Neuronal stem cell (in vitro differentiated cells): ENCODE results near the gene PER2.
"Not testable (repeated sequence)": the region's sequence is repeated elsewhere in the genome, so short reads cannot be mapped to it uniquely, and the experiment has no call there.

Experiments
- DNase-seq: peaks from one replicate; pipeline ENCODE4 v3.0.0-alpha.2; 2013; ENCODE audit warnings: low spot score
- H2AFZ ChIP-seq: one replicate; pipeline ENCODE4 v1.6.1; 2013; ENCODE audit warnings: mild to moderate bottlenecking, low read length, inconsistent platforms
- H2AK5ac ChIP-seq: 2 replicates; pipeline ENCODE4 v1.6.1; 2013; ENCODE audit warnings: low read depth, mild to moderate bottlenecking, inconsistent platforms, low read length, moderate library complexity, mixed read lengths
- H2BK120ac ChIP-seq: 2 replicates; pipeline ENCODE4 v1.6.1; 2013; ENCODE audit warnings: low read depth, mild to moderate bottlenecking, inconsistent platforms, low read length, moderate library complexity, mixed read lengths
- H2BK12ac ChIP-seq: one replicate; pipeline ENCODE4 v1.6.1; 2013; ENCODE audit warnings: low read length, inconsistent platforms
- H2BK15ac ChIP-seq: 2 replicates; pipeline ENCODE4 v1.6.1; 2013; ENCODE audit warnings: mild to moderate bottlenecking, low read length, inconsistent platforms, mixed read lengths
- H2BK5ac ChIP-seq: one replicate; pipeline ENCODE4 v1.6.1; 2013; ENCODE audit warnings: inconsistent platforms, mild to moderate bottlenecking, low read length, moderate library complexity
- H3K14ac ChIP-seq: one replicate; pipeline ENCODE4 v1.6.1; 2013; ENCODE audit warnings: low read length, inconsistent platforms
- H3K18ac ChIP-seq: 2 replicates; pipeline ENCODE4 v1.6.1; 2013; ENCODE audit warnings: low read length, inconsistent platforms
- H3K23ac ChIP-seq: 2 replicates; pipeline ENCODE4 v1.6.1; 2013; ENCODE audit warnings: low read depth, mild to moderate bottlenecking, mixed read lengths, low read length, inconsistent platforms; ENCODE audit not compliant: poor library complexity
- H3K27ac ChIP-seq: replicated peaks from 3 replicates; pipeline ENCODE4 v1.5.1; 2013; ENCODE audit warnings: low read length, inconsistent platforms
- H3K27me3 ChIP-seq, 3 experiments: 2 replicates each; pipeline ENCODE4 v1.6.1; 2013; ENCODE audit warnings: low read length in 3 of 3, mild to moderate bottlenecking in 2 of 3, inconsistent platforms in 1 of 3, low read depth in 1 of 3, mixed read lengths in 1 of 3, moderate library complexity in 1 of 3; ENCODE audit not compliant: control insufficient read depth in 3 of 3, insufficient read depth in 3 of 3
- H3K36me3 ChIP-seq, 2 donors: replicated peaks in 1 of 2; 2 replicates each; pipeline ENCODE4 v1.6.1; 2013; ENCODE audit warnings: low read length in 2 of 2; ENCODE audit not compliant: control insufficient read depth in 2 of 2, insufficient read depth in 2 of 2
- H3K4ac ChIP-seq: 2 replicates; pipeline ENCODE4 v1.6.1; 2013; ENCODE audit warnings: inconsistent platforms, mild to moderate bottlenecking, low read length, moderate library complexity
- H3K4me1 ChIP-seq, 2 donors: 1 replicate in 1 of 2; 2 replicates in 1 of 2; pipeline ENCODE4 v1.6.1; 2013; ENCODE audit warnings: low read length in 2 of 2, low read depth in 1 of 2; ENCODE audit not compliant: control insufficient read depth in 2 of 2, insufficient read depth in 1 of 2
- H3K4me2 ChIP-seq: one replicate; pipeline ENCODE4 v1.6.1; 2013; ENCODE audit warnings: mild to moderate bottlenecking, low read length, inconsistent platforms; ENCODE audit not compliant: insufficient read depth, poor library complexity, severe bottlenecking
- H3K4me3 ChIP-seq, 2 donors: 2 replicates each; pipeline ENCODE4 v1.5.1; 2013; ENCODE audit warnings: low read length in 2 of 2, mild to moderate bottlenecking in 2 of 2, inconsistent platforms in 1 of 2, moderate library complexity in 1 of 2
- H3K79me1 ChIP-seq: one replicate; pipeline ENCODE4 v1.6.1; 2013; ENCODE audit warnings: low read depth, mild to moderate bottlenecking, inconsistent platforms, low read length, moderate library complexity
- H3K9ac ChIP-seq: one replicate; pipeline ENCODE4 v1.6.1; 2013; ENCODE audit warnings: mild to moderate bottlenecking, low read depth, low read length, inconsistent platforms; ENCODE audit not compliant: poor library complexity
- H3K9me3 ChIP-seq, 2 donors: replicated peaks in 1 of 2; 2 replicates each; pipeline versions ENCODE3 to v1.6.1; 2013; ENCODE audit warnings: low read length in 2 of 2, mild to moderate bottlenecking in 2 of 2, inconsistent platforms in 1 of 2, low read depth in 1 of 2, mixed read lengths in 1 of 2, moderate library complexity in 1 of 2; ENCODE audit not compliant: control insufficient read depth in 2 of 2, insufficient read depth in 1 of 2
- H4K8ac ChIP-seq: one replicate; pipeline ENCODE4 v1.6.1; 2013; ENCODE audit warnings: low read depth, mild to moderate bottlenecking, inconsistent platforms, low read length, moderate library complexity
- H4K91ac ChIP-seq: one replicate; pipeline ENCODE4 v1.6.1; 2013; ENCODE audit warnings: low read length, low read depth, mild to moderate bottlenecking, inconsistent platforms; ENCODE audit not compliant: poor library complexity
- WGBS, 2 donors: extraction: QIAGEN DNeasy Blood & Tissue Kit; methylation state at CpG; one replicate each; pipeline ENCODE4 v1.1.7; 2013; ENCODE audit warnings: missing lambda C conversion rate in 2 of 2, mixed read lengths in 1 of 2; ENCODE audit not compliant: insufficient read length in 2 of 2, insufficient replicate concordance in 1 of 2; ENCODE audit errors: extremely low coverage in 2 of 2; 5-methylcytosine and 5-hydroxymethylcytosine counted together

The PER2 gene

DNA sequence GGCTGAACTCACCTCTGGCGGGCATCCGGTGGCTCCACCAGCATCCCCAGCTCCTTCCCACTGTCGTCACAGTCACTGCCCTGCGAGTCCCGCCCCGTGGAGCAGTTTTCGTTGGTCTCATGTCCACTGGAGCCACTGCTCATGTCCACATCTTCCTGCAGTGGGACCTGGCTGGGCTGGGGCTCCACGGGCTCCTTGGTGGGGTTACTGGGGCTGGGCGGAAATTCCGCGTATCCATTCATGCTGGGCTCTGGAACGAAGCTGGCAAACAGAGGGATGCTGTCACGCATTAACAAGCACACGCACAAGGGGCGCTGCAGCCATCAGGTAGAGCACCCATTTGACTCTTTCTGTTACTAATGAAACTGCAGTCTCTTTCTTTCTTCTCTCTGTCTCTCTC lies 10.7 kb downstream of the PER2 start:
- H2BK12ac ChIP-seq = no peak overlapping the region
- H4K8ac ChIP-seq = no peak overlapping the region
- no peak overlapping the region for H3K27ac ChIP-seq
- H2BK5ac ChIP-seq = no peak overlapping the region
- no CpG with 5 or more reads among the region's 15 CpGs for WGBS, 2 donors
- no peak overlapping the region for H2BK15ac ChIP-seq
- H3K18ac ChIP-seq = peak overlapping the region; percentile 54
- H2AFZ ChIP-seq = no peak overlapping the region
- H4K91ac ChIP-seq = no peak overlapping the region
- DNase-seq = no peak
- H3K4me2 ChIP-seq = no peak overlapping the region
- no peaks in the 10 kb centered on the region for H3K9me3 ChIP-seq
- H3K4me3 ChIP-seq = no peak overlapping the region
- H2BK120ac ChIP-seq = no peak overlapping the region
- H3K23ac ChIP-seq = peak overlapping the region; percentile 21
- H2AK5ac ChIP-seq = no peak overlapping the region
- peaks cover 0 to 2% of the 10 kb centered on the region in 2 donors for H3K4me1 ChIP-seq
- no peaks in the 10 kb centered on the region for H3K27me3 ChIP-seq
- H3K9ac ChIP-seq = no peak overlapping the region
- peaks cover 1% of the 10 kb centered on the region for H3K79me1 ChIP-seq
- H3K14ac ChIP-seq = no peak overlapping the region
- H3K4ac ChIP-seq = no peak overlapping the region
- H3K36me3 ChIP-seq = peaks cover 10 to 40% of the 10 kb centered on the region in 2 donors

DNA sequence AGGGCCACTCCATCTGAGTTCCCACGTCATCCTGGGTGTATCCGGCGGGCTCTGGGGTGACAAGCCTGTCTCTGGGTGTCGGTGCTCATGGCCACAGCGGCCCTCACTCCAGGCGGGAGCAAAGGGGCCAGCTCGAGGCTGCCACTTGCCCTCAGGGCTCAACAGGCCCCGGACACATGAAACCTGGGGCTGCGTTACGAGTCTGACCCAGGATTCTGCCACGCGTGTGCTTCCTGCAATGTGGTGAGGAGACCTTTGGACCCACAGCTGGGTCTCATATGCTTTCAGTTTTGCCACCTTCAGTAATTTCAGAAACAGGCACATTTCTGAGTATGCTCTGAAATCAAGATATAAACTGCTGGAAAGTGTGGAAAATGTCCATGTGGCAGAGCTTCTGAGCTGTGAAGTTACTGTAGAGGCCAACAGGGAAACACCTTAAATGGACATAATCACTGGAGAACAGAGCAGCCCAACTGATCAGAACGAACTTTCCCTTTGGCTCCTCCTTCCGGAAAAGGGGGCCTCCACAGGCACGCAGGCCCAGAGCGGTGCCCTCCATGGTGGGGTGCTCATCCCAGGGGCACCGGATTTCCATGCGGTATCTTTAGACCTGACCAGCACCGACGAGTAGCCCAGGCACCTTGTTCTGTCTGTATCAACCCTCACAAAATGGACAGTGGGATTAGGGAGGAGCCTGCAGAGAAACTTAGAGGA lies 14.1 kb downstream of the PER2 start:
- H3K27ac ChIP-seq = no peak overlapping the region
- H4K8ac ChIP-seq = no peak overlapping the region
- no peak overlapping the region for H3K4me2 ChIP-seq
- no peak overlapping the region for H3K23ac ChIP-seq
- H2AFZ ChIP-seq = no peak overlapping the region
- no peak overlapping the region for H2BK120ac ChIP-seq
- no peak overlapping the region for H2BK5ac ChIP-seq
- no peaks in the 10 kb centered on the region for H3K27me3 ChIP-seq
- H3K9ac ChIP-seq = no peak overlapping the region
- H4K91ac ChIP-seq = no peak overlapping the region
- peaks cover 15 to 57% of the 10 kb centered on the region in 2 donors for H3K36me3 ChIP-seq
- H3K14ac ChIP-seq = no peak overlapping the region
- no peak overlapping the region for H3K4me3 ChIP-seq
- no peak for DNase-seq
- no peaks in the 10 kb centered on the region for H3K9me3 ChIP-seq
- H3K18ac ChIP-seq = no peak overlapping the region
- peaks cover 0 to 2% of the 10 kb centered on the region in 2 donors for H3K4me1 ChIP-seq
- H3K79me1 ChIP-seq = no peaks in the 10 kb centered on the region
- no peak overlapping the region for H2BK12ac ChIP-seq
- WGBS, 2 donors = no CpG with 5 or more reads among the region's 20 CpGs
- H2AK5ac ChIP-seq = no peak overlapping the region
- H3K4ac ChIP-seq = no peak overlapping the region
- H2BK15ac ChIP-seq = no peak overlapping the region

DNA sequence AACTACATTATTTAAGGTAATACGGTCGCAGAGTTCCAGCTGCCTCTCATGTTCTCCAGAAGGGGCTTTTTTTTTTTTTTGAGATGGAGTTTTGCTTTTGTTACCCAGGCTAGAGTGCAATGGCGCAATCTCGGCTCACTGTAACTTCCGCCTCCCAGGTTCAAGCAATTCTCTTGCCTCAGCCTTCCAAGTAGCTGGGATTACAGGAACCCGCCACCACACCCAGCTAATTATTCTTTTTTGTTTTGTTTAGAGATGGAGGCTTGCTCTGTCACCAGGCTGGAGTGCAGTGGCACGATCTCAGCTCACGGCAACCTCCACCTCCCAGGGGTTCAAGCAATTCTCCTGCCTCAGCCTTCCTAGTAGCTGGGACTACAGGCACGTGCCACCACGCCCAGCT lies 15.0 kb downstream of the PER2 start:
- H2BK15ac ChIP-seq, H3K79me1 ChIP-seq, H3K9me3 ChIP-seq, H2AFZ ChIP-seq, H3K9ac ChIP-seq, H2AK5ac ChIP-seq, H4K91ac ChIP-seq, H2BK5ac ChIP-seq, H3K27me3 ChIP-seq, H3K4me2 ChIP-seq, H3K4ac ChIP-seq, DNase-seq, H3K4me1 ChIP-seq, H3K4me3 ChIP-seq, H3K18ac ChIP-seq, H3K27ac ChIP-seq, H3K23ac ChIP-seq, H4K8ac ChIP-seq, H2BK120ac ChIP-seq, H3K14ac ChIP-seq, H2BK12ac ChIP-seq: not testable (repeated sequence)
- no CpG with 5 or more reads among the region's 10 CpGs for WGBS, 2 donors
- peaks cover 15 to 62% of the 10 kb centered on the region in 2 donors for H3K36me3 ChIP-seq

GRCh38 chr2:238272156-238272555 lies 16.3 kb downstream of the PER2 start:
- Histone ChIP-seq H2AK5ac (no peak overlapping the region), H3K4me2 (no peak overlapping the region), H3K9ac (no peak overlapping the region), H3K4ac (no peak overlapping the region), H2BK15ac (no peak overlapping the region), H3K4me3 (no peak overlapping the region), H3K27me3 (no peaks in the 10 kb centered on the region), H2BK120ac (no peak overlapping the region), H2AFZ (no peak overlapping the region), H2BK12ac (no peak overlapping the region), H3K14ac (no peak overlapping the region), H3K18ac (no peak overlapping the region), H3K4me1 (no peaks in the 10 kb centered on the region), H2BK5ac (no peak overlapping the region), H3K79me1 (no peaks in the 10 kb centered on the region), H4K91ac (no peak overlapping the region), H3K23ac (no peak overlapping the region), H3K27ac (no peak overlapping the region), H3K36me3 (peaks cover 19 to 69% of the 10 kb centered on the region in 2 donors), H4K8ac (no peak overlapping the region), H3K9me3 (no peaks in the 10 kb centered on the region)
- WGBS, 2 donors = no CpG with 5 or more reads among the region's 4 CpGs
- no peak for DNase-seq
